Measurements from ENCODE around the gene RAB3C. TPM values are rescaled to one million over a fixed set of nuclear protein-coding genes. Genes with fewer than 3 reads are reported as not detected.
A peak's percentile ranks its signal among the peaks of the same experiment; 100 is the strongest.
"Not testable (repeated sequence)": the region's sequence is repeated elsewhere in the genome, so short reads cannot be mapped to it uniquely, and the experiment has no call there.

The RAB3C gene
- total RNA-seq = 1 to 10 TPM in 3 of 4 donors, not detected in 1; 1.1 to 2.7 (median 1.2) TPM

DNA sequence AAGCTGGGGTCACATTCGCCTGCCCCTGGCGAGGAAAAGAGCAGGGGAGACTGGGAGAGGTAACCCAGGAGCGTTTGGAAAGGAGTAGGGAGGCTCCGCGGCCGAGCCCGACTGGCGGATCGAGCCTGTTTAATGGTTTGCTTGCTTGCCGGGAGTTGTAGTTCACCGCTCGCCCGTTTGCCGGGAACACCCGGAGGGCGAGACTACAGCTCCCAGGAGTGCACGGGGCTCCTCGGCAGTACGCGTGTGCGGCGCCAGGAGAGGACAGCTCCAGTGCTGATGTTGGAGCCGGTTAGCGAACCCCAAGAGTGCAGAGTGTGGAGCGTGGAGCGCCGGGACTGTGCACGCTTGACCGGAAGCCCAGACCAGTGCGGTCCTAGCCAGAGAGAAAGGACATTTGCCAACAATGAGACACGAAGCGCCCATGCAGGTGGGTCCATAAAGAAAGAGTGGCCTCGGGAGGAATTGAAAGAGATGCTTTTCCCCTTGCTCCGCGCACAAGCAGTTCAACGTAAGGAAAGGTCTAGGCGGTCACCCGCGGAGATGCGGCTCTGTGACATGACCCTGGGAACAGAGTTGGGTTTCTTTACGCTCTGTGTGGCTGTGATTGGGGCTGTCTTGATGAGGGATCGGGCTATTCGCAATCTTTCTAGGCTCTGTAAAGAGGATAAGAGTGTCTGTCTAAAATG, at the start of gene RAB3C:
TSS of gene RAB3C (plus strand) at position 273 of the 689 bp plus-strand sequence. CDS start at position 407, 134 bp downstream.
- Histone ChIP-seq H3K36me3 (no peaks in the 10 kb centered on the region), H3K9me3 (no peaks in the 10 kb centered on the region), H3K4me3 (peak within 1 kb of the TSS; percentile 48 to 60 (median 48)), H3K27me3 (no peaks in the 10 kb centered on the region), H3K27ac (no peak within 1 kb of the TSS), H3K4me1 (peaks cover 0 to 11% (median 2%) of the 10 kb centered on the region in 4 donors)
- TF ChIP-seq POLR2A (IDR thresholded peaks at IDR 0.05) = no peak
- TF ChIP-seq CTCF (IDR thresholded peaks at IDR 0.05) = peak in 3 of 6 experiments; percentile 43 to 45 (median 44)
- DNase-seq = peak; percentile 73 to 92 (median 89)

DNA sequence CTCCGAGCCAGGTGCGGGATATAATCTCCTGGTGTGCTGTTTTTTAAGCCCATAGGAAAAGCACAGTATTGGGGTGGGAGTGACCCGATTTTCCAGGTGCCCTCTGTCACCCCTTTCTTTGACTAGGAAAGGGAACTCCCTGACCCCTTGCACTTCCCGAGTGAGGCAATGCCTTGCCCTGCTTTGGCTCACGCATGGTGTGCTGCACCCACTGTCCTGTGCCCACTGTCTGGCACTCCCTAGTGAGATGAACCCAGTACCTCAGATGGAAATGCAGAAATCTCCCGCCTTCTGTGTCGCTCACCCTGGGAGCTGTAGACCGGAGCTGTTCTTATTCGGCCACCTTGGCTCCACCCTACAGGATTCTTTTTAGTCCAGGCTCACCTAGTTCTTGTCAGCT, 40.9 kb upstream of the RAB3C start:
- H3K27ac ChIP-seq, H3K9me3 ChIP-seq, H3K27me3 ChIP-seq, H3K4me1 ChIP-seq, H3K4me3 ChIP-seq, DNase-seq, H3K36me3 ChIP-seq: not testable (repeated sequence)

- Histone ChIP-seq H3K4me1 (no peaks in the 10 kb centered on the region), H3K36me3 (no peaks in the 10 kb centered on the region), H3K4me3 (no peak overlapping the region), H3K9me3 (no peaks in the 10 kb centered on the region), H3K27me3 (no peaks in the 10 kb centered on the region), H3K27ac (no peak overlapping the region)
- no peak for TF ChIP-seq CTCF (IDR thresholded peaks at IDR 0.05)
- TF ChIP-seq POLR2A (IDR thresholded peaks at IDR 0.05) = no peak
- DNase-seq = no peak
Measured at GRCh38 chr5:58542709-58543108, 40.2 kb upstream of the RAB3C start.

DNA sequence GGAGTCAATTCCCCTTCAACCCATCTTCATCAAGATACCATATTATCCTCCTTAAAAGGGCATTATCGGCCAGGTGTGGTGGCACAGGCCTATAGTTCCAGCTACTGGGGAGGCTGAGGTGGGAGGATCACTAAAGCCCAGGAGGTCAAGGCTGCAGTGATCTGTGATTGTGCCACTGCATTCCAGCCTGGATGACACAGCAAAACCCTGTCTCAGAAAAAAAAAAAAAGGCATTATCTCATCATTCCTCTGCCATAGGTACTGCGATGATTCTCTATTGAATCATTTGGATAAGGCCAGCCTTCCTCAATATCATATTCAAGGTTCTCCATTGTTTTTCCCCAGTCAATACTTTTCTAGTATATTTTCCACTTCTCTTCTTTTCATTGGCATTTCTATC, 39.2 kb upstream of the RAB3C start:
- Histone ChIP-seq H3K27me3 (no peaks in the 10 kb centered on the region), H3K27ac (no peak overlapping the region), H3K4me1 (no peaks in the 10 kb centered on the region), H3K4me3 (no peak overlapping the region), H3K9me3 (no peaks in the 10 kb centered on the region), H3K36me3 (no peaks in the 10 kb centered on the region)
- TF ChIP-seq CTCF (IDR thresholded peaks at IDR 0.05) (no peak), POLR2A (IDR thresholded peaks at IDR 0.05) (no peak)
- DNase-seq = no peak

- no peaks in the 10 kb centered on the region for H3K4me1 ChIP-seq
- no peaks in the 10 kb centered on the region for H3K9me3 ChIP-seq
- H3K27me3 ChIP-seq = no peaks in the 10 kb centered on the region
- H3K36me3 ChIP-seq = no peaks in the 10 kb centered on the region
- TF ChIP-seq POLR2A (IDR thresholded peaks at IDR 0.05) (no peak), CTCF (IDR thresholded peaks at IDR 0.05) (no peak)
- H3K27ac ChIP-seq = no peak overlapping the region
- DNase-seq = no peak
- no peak overlapping the region for H3K4me3 ChIP-seq
Measured at GRCh38 chr5:58544195-58544594, 38.7 kb upstream of the RAB3C start.

GRCh38 chr5:58544926-58545325, 37.9 kb upstream of the RAB3C start:
- Histone ChIP-seq H3K4me3 (no peak overlapping the region), H3K27ac (no peak overlapping the region), H3K9me3 (no peaks in the 10 kb centered on the region), H3K36me3 (no peaks in the 10 kb centered on the region), H3K4me1 (no peaks in the 10 kb centered on the region), H3K27me3 (no peaks in the 10 kb centered on the region)
- no peak for DNase-seq
- TF ChIP-seq POLR2A (IDR thresholded peaks at IDR 0.05) (no peak), CTCF (IDR thresholded peaks at IDR 0.05) (no peak)

Data from Peyer's patch (tissue), 4 donors.